HG03095 (cell line): ENCODE data around the gene TGFBR1.

Experiments used
- ATAC-seq: cut with Tn5 transposase; IDR thresholded peaks from one replicate; pipeline ENCODE4 v1.9.1; 2021; ENCODE audit warnings: moderate library complexity; ENCODE audit not compliant: unreplicated experiment

Gene TGFBR1

GRCh38 chr9:99130069-99130468 is 25.2 kb downstream of the TGFBR1 start:
- ATAC-seq, result peak; percentile 61

GRCh38 chr9:99133145-99133544 is 28.2 kb downstream of the TGFBR1 start:
- ATAC-seq, result no peak

- no peak for ATAC-seq
These were observed 30.0 kb downstream of the TGFBR1 start for GRCh38 chr9:99134893-99135341.

GRCh38 chr9:99135456-99135855 is 30.5 kb downstream of the TGFBR1 start:
- no peak for ATAC-seq

- no peak for ATAC-seq
These were observed 32.3 kb downstream of the TGFBR1 start for GRCh38 chr9:99137225-99137624.

GRCh38 chr9:99137891-99138290 is 33.0 kb downstream of the TGFBR1 start:
- ATAC-seq, result no peak

GRCh38 chr9:99138424-99139284 is 33.7 kb downstream of the TGFBR1 start:
- no peak for ATAC-seq

- no peak for ATAC-seq
These were observed 35.0 kb downstream of the TGFBR1 start for GRCh38 chr9:99139868-99140267.

- ATAC-seq, result no peak
These were observed 35.9 kb downstream of the TGFBR1 start for GRCh38 chr9:99140685-99141314.

- no peak for ATAC-seq
These were observed 36.9 kb downstream of the TGFBR1 start for GRCh38 chr9:99141849-99142248.

GRCh38 chr9:99142275-99142674 is 37.4 kb downstream of the TGFBR1 start:
- no peak for ATAC-seq

- no peak for ATAC-seq
These were observed 38.7 kb downstream of the TGFBR1 start for GRCh38 chr9:99143655-99144054.

GRCh38 chr9:99144966-99145365 is 40.1 kb downstream of the TGFBR1 start:
- ATAC-seq, result no peak

GRCh38 chr9:99146574-99146973 is 41.7 kb downstream of the TGFBR1 start:
- ATAC-seq, result no peak

GRCh38 chr9:99147177-99147576 is 42.3 kb downstream of the TGFBR1 start:
- no peak for ATAC-seq

- no peak for ATAC-seq
These were observed 45.7 kb downstream of the TGFBR1 start for GRCh38 chr9:99150451-99151171.

- ATAC-seq, result no peak
These were observed 49.4 kb downstream of the TGFBR1 start for GRCh38 chr9:99154356-99154755.

GRCh38 chr9:99155736-99156135 is 50.8 kb downstream of the TGFBR1 start:
- ATAC-seq, result no peak

GRCh38 chr9:99158629-99159028 is 53.7 kb downstream of the TGFBR1 start:
- ATAC-seq, result no peak

GRCh38 chr9:99160173-99160572 is 55.3 kb downstream of the TGFBR1 start:
- no peak for ATAC-seq

GRCh38 chr9:99162759-99163364 is 57.9 kb downstream of the TGFBR1 start:
- ATAC-seq, result no peak
